Thyroid gland (tissue), 4 donors: Measurements from ENCODE around the gene SCN7A.

Source experiments
- POLR2A ChIP-seq, 2 donors: fragments of 450-650 bp; IDR thresholded peaks; one replicate each; pipeline ENCODE4 v1.6.1; 2017; ENCODE audit warnings: antibody characterized with exemption in 2 of 2, mild to moderate bottlenecking in 2 of 2, moderate library complexity in 1 of 2
- TF ChIP-seq, protein P1 (sequence below), 6 experiments: fragments of 200-600 bp in 3 of 6; fragments of 450-650 bp in 3 of 6; sonication (generic) in 3 of 6; IDR thresholded peaks; one replicate each; pipeline ENCODE4 v1.5.1; 2016 to 2019; ENCODE audit warnings: antibody characterized with exemption in 6 of 6, mild to moderate bottlenecking in 2 of 6, inconsistent platforms in 1 of 6, moderate library complexity in 1 of 6

DNA sequence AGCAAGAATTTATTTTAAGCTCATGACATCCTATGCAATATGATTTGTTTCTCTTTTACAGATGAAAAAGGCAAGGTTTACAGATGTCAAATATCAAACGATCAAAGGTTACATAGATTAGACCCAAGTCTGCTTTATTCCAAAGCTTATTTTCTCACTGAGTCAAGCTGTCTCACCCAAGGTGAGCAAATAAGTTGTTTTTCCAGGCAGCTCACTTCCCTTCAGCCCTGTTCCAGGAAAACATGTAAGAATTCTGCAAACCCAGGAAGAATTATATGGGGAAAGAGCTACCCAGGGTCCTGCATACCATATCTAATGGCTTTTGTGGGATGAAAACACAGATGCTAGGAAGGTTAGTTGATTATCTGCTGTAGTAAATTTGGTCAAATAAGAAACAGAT, 60.6 kb downstream of the SCN7A start:
- TF ChIP-seq, protein P1, sequence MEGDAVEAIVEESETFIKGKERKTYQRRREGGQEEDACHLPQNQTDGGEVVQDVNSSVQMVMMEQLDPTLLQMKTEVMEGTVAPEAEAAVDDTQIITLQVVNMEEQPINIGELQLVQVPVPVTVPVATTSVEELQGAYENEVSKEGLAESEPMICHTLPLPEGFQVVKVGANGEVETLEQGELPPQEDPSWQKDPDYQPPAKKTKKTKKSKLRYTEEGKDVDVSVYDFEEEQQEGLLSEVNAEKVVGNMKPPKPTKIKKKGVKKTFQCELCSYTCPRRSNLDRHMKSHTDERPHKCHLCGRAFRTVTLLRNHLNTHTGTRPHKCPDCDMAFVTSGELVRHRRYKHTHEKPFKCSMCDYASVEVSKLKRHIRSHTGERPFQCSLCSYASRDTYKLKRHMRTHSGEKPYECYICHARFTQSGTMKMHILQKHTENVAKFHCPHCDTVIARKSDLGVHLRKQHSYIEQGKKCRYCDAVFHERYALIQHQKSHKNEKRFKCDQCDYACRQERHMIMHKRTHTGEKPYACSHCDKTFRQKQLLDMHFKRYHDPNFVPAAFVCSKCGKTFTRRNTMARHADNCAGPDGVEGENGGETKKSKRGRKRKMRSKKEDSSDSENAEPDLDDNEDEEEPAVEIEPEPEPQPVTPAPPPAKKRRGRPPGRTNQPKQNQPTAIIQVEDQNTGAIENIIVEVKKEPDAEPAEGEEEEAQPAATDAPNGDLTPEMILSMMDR (IDR thresholded peaks at IDR 0.05) = no peak
- TF ChIP-seq POLR2A (IDR thresholded peaks at IDR 0.05) = no peak
